Neural cell (in vitro differentiated cells): Measurements from ENCODE around the gene QPCTL. TPM values are rescaled to one million over a fixed set of nuclear protein-coding genes. Genes with fewer than 3 reads are reported as not detected.

ENCODE experiments used
- H2AFZ ChIP-seq: fragments of 200-600, 300-800 bp; sonication (generic), shearing (Covaris generic); 2 replicates; pipeline ENCODE4 v1.6.0; 2014; ENCODE audit warnings: low read depth, mild to moderate bottlenecking, antibody characterized with exemption, low read length, moderate library complexity
- H3F3A ChIP-seq: fragments of 200-600 bp; shearing (Covaris generic); 2 replicates; pipeline ENCODE4 v1.6.1; 2016; ENCODE audit warnings: mild to moderate bottlenecking, moderate library complexity, mixed read lengths, antibody characterized with exemption, low read length; ENCODE audit not compliant: insufficient read depth, poor library complexity, severe bottlenecking
- H3K27ac ChIP-seq: fragments of 200-600, 300-800 bp; sonication (generic), shearing (Covaris generic); 2 replicates; pipeline ENCODE4 v1.5.1; 2014; ENCODE audit warnings: mild to moderate bottlenecking, low read length, moderate library complexity
- H3K27me3 ChIP-seq: fragments of 300-800, 200-600 bp; sonication (generic), shearing (Covaris generic); 2 replicates; pipeline ENCODE4 v1.6.0; 2014; ENCODE audit warnings: mild to moderate bottlenecking, low read depth, low read length, moderate library complexity; ENCODE audit not compliant: insufficient read depth
- H3K36me3 ChIP-seq: fragments of 300-800, 200-600 bp; sonication (generic), shearing (Covaris generic); 2 replicates; pipeline ENCODE4 v1.5.1; 2014; ENCODE audit warnings: mild to moderate bottlenecking, antibody characterized with exemption, low read length, moderate library complexity; ENCODE audit not compliant: insufficient read depth
- H3K4me2 ChIP-seq: fragments of 300-800, 200-600 bp; sonication (generic), shearing (Covaris generic); 2 replicates; pipeline ENCODE4 v1.6.0; 2014; ENCODE audit warnings: mild to moderate bottlenecking, low read length
- H3K4me3 ChIP-seq: fragments of 300-800, 200-600 bp; sonication (generic), shearing (Covaris generic); 2 replicates; pipeline ENCODE4 v1.5.1; 2014; ENCODE audit warnings: mild to moderate bottlenecking, low read length, moderate library complexity
- H3K79me2 ChIP-seq: fragments of 200-600 bp; shearing (Covaris generic); replicated peaks from 2 replicates; pipeline ENCODE4 v1.6.0; 2014; ENCODE audit warnings: mild to moderate bottlenecking, low read length, moderate library complexity; ENCODE audit not compliant: insufficient read depth
- H3K9ac ChIP-seq: fragments of 300-800, 200-600 bp; sonication (generic), shearing (Covaris generic); 2 replicates; pipeline ENCODE4 v1.6.1; 2016; ENCODE audit warnings: mild to moderate bottlenecking, low read length, mixed read lengths
- H3K9me2 ChIP-seq: fragments of 200-600 bp; shearing (Covaris generic); 2 replicates; pipeline ENCODE4 v1.6.1; 2016; ENCODE audit warnings: mild to moderate bottlenecking, low read length, mixed read lengths; ENCODE audit not compliant: insufficient read depth
- H3K9me3 ChIP-seq: fragments of 200-600, 300-800 bp; sonication (generic), shearing (Covaris generic); 2 replicates; pipeline ENCODE4 v1.6.1; 2016; ENCODE audit warnings: mild to moderate bottlenecking, mixed run types, low read length, moderate library complexity, mixed read lengths
- H4K20me1 ChIP-seq: fragments of 200-600 bp; shearing (Covaris generic); 2 replicates; pipeline ENCODE4 v1.6.1; 2016; ENCODE audit warnings: mild to moderate bottlenecking, mixed run types; ENCODE audit not compliant: insufficient read depth
- EP300 ChIP-seq: fragments of 450-650 bp; conservative IDR thresholded peaks from 2 replicates; pipeline ENCODE4 v1.6.1; 2014; ENCODE audit warnings: antibody characterized with exemption, mild to moderate bottlenecking, moderate library complexity; ENCODE audit not compliant: poor library complexity, severe bottlenecking
- EZH2 ChIP-seq: fragments of 200-600, 300-800 bp; shearing (Covaris generic), sonication (generic); IDR thresholded peaks from 2 replicates; pipeline ENCODE4 v1.6.1; 2014; ENCODE audit warnings: antibody characterized with exemption, low read length, borderline replicate concordance, mild to moderate bottlenecking; ENCODE audit not compliant: insufficient read depth, poor library complexity, severe bottlenecking
- MXI1 ChIP-seq: fragments of 450-650 bp; conservative IDR thresholded peaks from 2 replicates; pipeline ENCODE4 v1.6.1; 2014; ENCODE audit warnings: antibody characterized with exemption, mild to moderate bottlenecking; ENCODE audit not compliant: poor library complexity, severe bottlenecking
- POLR2AphosphoS5 ChIP-seq: IDR thresholded peaks from 2 replicates; pipeline ENCODE4 v1.6.1; 2012
- RAD21 ChIP-seq: fragments of 450-650 bp; conservative IDR thresholded peaks from 2 replicates; pipeline ENCODE4 v1.6.1; 2014; ENCODE audit warnings: antibody characterized with exemption, mild to moderate bottlenecking, moderate library complexity
- SMC3 ChIP-seq: fragments of 450-650 bp; conservative IDR thresholded peaks from 2 replicates; pipeline ENCODE4 v1.6.1; 2014; ENCODE audit warnings: antibody characterized with exemption, mild to moderate bottlenecking, moderate library complexity; ENCODE audit not compliant: poor library complexity
- TAF1 ChIP-seq: IDR thresholded peaks from 2 replicates; pipeline ENCODE4 v1.6.1; 2012; ENCODE audit warnings: low read depth
- polyA plus RNA-seq: library from polyadenylated mRNA; depleted of rRNA; stranded (reverse); fragments of >200 nt; gene quantifications from 2 replicates; pipeline ENCODE4 v1.2.3, GENCODE V29; 2014
- TF ChIP-seq, protein P1 (sequence below): fragments of 450-650 bp; IDR thresholded peaks from 2 replicates; pipeline ENCODE4 v1.5.1; 2014; ENCODE audit warnings: antibody characterized with exemption, mild to moderate bottlenecking, moderate library complexity; ENCODE audit not compliant: poor library complexity, severe bottlenecking
- TF ChIP-seq, protein P2 (sequence below): IDR thresholded peaks from 2 replicates; pipeline ENCODE4 v1.6.1; 2012; ENCODE audit warnings: borderline replicate concordance

Gene QPCTL
- polyA plus RNA-seq, 1 donor from 2014 or later = 6.8 TPM

DNA sequence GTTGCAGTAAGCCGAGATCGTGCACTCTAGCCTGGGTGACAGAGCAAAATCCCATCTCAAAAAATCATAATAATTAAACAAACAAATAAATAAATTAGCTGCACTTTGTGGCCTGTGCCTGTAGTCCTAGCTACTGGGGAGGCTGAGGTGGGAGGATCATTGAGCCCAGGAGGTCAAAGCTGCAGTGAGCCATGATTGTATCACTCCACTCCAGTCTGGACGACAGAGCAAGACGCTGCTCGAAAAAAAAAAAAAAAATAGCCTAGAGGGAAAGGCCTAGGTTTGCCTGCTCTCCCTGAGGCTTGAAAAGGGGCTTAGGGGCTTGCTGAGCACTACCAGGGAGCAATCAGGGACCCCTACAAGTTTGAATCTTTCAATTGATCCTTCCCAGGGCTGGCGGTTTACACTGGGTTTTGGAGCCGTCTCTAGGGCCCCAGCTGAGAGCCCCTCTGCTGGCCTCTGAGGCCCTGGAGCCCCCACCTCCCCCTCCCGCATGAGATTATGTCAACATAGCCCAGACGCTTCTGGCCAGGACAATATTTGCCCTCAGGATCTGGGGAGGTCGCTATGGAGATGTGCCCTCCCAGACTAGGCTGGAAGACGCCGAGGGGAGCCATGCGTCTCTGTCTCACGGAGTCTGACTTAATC is 34.8 kb upstream of the QPCTL start:
- H3K9me3 ChIP-seq = no peaks in the 10 kb centered on the region
- H3K27me3 ChIP-seq = no peaks in the 10 kb centered on the region
- no peak overlapping the region for H3K4me2 ChIP-seq
- no peak overlapping the region for H3K4me3 ChIP-seq
- H3K79me2 ChIP-seq = no peaks in the 10 kb centered on the region
- no peaks in the 10 kb centered on the region for H3K9me2 ChIP-seq
- H3F3A ChIP-seq = no peaks in the 10 kb centered on the region
- H3K9ac ChIP-seq = no peak overlapping the region
- H3K27ac ChIP-seq = no peak overlapping the region
- H3K36me3 ChIP-seq = no peaks in the 10 kb centered on the region
- H2AFZ ChIP-seq = no peak overlapping the region
- H4K20me1 ChIP-seq = no peaks in the 10 kb centered on the region
- TF ChIP-seq, protein P1, sequence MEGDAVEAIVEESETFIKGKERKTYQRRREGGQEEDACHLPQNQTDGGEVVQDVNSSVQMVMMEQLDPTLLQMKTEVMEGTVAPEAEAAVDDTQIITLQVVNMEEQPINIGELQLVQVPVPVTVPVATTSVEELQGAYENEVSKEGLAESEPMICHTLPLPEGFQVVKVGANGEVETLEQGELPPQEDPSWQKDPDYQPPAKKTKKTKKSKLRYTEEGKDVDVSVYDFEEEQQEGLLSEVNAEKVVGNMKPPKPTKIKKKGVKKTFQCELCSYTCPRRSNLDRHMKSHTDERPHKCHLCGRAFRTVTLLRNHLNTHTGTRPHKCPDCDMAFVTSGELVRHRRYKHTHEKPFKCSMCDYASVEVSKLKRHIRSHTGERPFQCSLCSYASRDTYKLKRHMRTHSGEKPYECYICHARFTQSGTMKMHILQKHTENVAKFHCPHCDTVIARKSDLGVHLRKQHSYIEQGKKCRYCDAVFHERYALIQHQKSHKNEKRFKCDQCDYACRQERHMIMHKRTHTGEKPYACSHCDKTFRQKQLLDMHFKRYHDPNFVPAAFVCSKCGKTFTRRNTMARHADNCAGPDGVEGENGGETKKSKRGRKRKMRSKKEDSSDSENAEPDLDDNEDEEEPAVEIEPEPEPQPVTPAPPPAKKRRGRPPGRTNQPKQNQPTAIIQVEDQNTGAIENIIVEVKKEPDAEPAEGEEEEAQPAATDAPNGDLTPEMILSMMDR = no peak
- TF ChIP-seq, protein P2, sequence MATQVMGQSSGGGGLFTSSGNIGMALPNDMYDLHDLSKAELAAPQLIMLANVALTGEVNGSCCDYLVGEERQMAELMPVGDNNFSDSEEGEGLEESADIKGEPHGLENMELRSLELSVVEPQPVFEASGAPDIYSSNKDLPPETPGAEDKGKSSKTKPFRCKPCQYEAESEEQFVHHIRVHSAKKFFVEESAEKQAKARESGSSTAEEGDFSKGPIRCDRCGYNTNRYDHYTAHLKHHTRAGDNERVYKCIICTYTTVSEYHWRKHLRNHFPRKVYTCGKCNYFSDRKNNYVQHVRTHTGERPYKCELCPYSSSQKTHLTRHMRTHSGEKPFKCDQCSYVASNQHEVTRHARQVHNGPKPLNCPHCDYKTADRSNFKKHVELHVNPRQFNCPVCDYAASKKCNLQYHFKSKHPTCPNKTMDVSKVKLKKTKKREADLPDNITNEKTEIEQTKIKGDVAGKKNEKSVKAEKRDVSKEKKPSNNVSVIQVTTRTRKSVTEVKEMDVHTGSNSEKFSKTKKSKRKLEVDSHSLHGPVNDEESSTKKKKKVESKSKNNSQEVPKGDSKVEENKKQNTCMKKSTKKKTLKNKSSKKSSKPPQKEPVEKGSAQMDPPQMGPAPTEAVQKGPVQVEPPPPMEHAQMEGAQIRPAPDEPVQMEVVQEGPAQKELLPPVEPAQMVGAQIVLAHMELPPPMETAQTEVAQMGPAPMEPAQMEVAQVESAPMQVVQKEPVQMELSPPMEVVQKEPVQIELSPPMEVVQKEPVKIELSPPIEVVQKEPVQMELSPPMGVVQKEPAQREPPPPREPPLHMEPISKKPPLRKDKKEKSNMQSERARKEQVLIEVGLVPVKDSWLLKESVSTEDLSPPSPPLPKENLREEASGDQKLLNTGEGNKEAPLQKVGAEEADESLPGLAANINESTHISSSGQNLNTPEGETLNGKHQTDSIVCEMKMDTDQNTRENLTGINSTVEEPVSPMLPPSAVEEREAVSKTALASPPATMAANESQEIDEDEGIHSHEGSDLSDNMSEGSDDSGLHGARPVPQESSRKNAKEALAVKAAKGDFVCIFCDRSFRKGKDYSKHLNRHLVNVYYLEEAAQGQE = no peak
- TF ChIP-seq EZH2 (no peak), SMC3 (no peak), POLR2AphosphoS5 (no peak), MXI1 (no peak), EP300 (no peak), RAD21 (no peak), TAF1 (no peak)

DNA sequence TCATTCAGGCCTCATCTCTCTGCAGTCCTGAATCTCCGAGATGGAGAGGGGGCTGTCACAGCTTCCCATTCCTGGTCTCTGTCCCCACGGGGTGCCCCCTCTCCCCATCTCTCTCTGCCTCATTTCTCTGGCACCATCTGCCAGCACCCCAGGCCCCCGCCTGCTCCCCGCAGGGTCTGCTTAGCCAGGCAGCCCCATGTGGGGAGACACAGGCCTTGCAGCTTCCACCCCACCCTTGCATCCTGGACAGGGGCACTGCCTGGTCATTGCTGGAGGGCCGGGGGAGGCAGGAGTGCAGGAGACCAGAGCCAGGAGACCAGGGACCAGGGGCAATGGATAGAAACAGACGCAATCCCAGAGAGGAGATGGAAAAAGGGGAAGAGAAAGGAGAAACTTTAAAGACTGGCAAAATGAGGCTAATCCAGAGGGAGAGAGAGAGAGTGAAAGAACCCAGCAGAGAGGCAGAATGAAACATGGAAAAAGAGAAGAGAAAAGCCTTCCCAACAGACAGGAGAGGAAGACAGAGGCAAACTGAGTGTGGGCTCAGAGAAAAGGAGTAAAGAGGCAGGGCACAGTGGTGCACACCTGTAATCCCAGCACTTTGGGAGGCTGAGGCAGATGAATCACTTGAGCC is 33.3 kb upstream of the QPCTL start:
- Histone ChIP-seq H3K27ac (no peak overlapping the region), H4K20me1 (no peaks in the 10 kb centered on the region), H3K9ac (no peak overlapping the region), H3K4me2 (no peak overlapping the region), H3K79me2 (no peaks in the 10 kb centered on the region), H2AFZ (no peak overlapping the region), H3K4me3 (no peak overlapping the region), H3K27me3 (no peaks in the 10 kb centered on the region), H3K9me2 (no peaks in the 10 kb centered on the region), H3K9me3 (no peaks in the 10 kb centered on the region), H3F3A (no peaks in the 10 kb centered on the region), H3K36me3 (no peaks in the 10 kb centered on the region)
- no peak for TF ChIP-seq EP300
- no peak for TF ChIP-seq POLR2AphosphoS5
- TF ChIP-seq, protein P1 = no peak
- TF ChIP-seq, protein P2 = no peak
- no peak for TF ChIP-seq TAF1
- no peak for TF ChIP-seq MXI1
- no peak for TF ChIP-seq EZH2
- TF ChIP-seq SMC3 = no peak
- no peak for TF ChIP-seq RAD21
